BJ (cell line): ENCODE results near the gene SHC2. TPM values are rescaled to one million over a fixed set of nuclear protein-coding genes. Genes with fewer than 3 reads are reported as not detected.

Experiments
- CTCF ChIA-PET: fragments of 350-600 bp; formaldehyde crosslinking; extraction: SDS; loops from one replicate; lab custom pipeline; 2021; ENCODE audit warnings: antibody characterized with exemption, inconsistent platforms; lab: Yijun Ruan, JAX
- POLR2A ChIA-PET: fragments of 300-600 bp; sonication (Branson Sonifier 250); formaldehyde crosslinking; extraction: SDS; loops from one replicate; lab custom pipeline; 2021; ENCODE audit warnings: antibody characterized with exemption; lab: Charles Lee
- DNase-seq: peaks from one replicate; pipeline ENCODE4 v3.0.0-alpha.2; 2011; ENCODE audit warnings: low read depth
- H3K27me3 ChIP-seq: 2 replicates; pipeline ENCODE4 v1.6.0; 2011; ENCODE audit warnings: low read length; ENCODE audit not compliant: control insufficient read depth, insufficient read depth
- H3K36me3 ChIP-seq: 2 replicates; pipeline ENCODE4 v1.5.1; 2011; ENCODE audit warnings: low read length; ENCODE audit not compliant: control insufficient read depth, insufficient read depth
- H3K4me3 ChIP-seq: 2 replicates; pipeline ENCODE4 v1.5.1; 2011; ENCODE audit warnings: low read depth, mild to moderate bottlenecking, control low read depth, low read length
- polyA plus RNA-seq: library from polyadenylated mRNA; depleted of rRNA; stranded (reverse); fragments of >200 nt; gene quantifications from 2 replicates; pipeline ENCODE4 v1.2.3, GENCODE V29; 2011
- TF ChIP-seq, protein P1 (sequence below): IDR thresholded peaks from 2 replicates; pipeline ENCODE4 v1.5.1; 2011; ENCODE audit warnings: low read depth, mild to moderate bottlenecking, control low read depth, inconsistent platforms, low read length, moderate library complexity; ENCODE audit not compliant: insufficient read depth

The SHC2 gene
- polyA plus RNA-seq, 1 experiment = 3.4 TPM

DNA sequence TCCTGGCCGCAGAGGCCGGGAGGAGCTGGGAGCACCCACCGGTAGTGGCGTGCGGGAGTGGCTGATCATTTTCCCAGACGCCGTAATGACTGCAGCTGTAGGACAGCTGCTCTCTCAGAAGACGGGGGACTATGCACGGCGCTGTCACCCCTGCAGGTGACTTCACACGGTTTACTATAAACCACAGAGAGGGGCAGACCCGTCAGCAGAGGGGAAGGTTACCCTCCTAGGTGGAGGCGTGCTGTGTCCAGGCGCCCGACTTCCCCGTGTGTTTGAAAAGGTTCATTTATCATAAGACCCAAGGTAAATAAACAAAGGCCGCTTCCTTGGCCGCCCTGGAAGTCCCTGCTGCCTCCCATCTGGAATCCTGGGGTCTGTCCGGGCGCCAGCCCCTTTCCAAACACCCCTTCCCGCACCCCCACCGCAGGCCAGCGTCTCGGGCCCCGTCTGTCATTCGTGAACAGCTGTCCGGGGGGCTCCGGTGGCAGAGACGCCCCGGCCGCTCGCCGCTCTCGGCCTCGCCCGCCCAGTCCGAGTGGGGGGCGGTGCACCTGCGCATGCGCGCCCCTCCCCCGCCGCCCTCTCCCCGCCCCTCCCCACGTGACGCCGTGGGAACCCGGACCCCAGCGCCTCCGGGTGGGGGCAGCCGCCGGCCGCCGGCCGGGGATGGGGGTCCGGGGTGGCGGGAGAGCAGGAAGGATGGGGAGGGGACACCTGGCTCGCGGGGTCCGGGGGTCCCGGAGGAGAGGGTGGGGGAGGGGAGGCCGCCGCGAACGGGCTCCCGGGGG, 915 bp downstream of the SHC2 start:
- H3K27me3 ChIP-seq = peaks cover 7% of the 10 kb centered on the region
- no peak for DNase-seq
- peak overlapping the region; percentile 57 for H3K4me3 ChIP-seq
- H3K36me3 ChIP-seq = no peaks in the 10 kb centered on the region
- ChIA-PET POLR2A (no interaction called here), CTCF (no interaction called here)
- TF ChIP-seq, protein P1, sequence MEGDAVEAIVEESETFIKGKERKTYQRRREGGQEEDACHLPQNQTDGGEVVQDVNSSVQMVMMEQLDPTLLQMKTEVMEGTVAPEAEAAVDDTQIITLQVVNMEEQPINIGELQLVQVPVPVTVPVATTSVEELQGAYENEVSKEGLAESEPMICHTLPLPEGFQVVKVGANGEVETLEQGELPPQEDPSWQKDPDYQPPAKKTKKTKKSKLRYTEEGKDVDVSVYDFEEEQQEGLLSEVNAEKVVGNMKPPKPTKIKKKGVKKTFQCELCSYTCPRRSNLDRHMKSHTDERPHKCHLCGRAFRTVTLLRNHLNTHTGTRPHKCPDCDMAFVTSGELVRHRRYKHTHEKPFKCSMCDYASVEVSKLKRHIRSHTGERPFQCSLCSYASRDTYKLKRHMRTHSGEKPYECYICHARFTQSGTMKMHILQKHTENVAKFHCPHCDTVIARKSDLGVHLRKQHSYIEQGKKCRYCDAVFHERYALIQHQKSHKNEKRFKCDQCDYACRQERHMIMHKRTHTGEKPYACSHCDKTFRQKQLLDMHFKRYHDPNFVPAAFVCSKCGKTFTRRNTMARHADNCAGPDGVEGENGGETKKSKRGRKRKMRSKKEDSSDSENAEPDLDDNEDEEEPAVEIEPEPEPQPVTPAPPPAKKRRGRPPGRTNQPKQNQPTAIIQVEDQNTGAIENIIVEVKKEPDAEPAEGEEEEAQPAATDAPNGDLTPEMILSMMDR = no peak

DNA sequence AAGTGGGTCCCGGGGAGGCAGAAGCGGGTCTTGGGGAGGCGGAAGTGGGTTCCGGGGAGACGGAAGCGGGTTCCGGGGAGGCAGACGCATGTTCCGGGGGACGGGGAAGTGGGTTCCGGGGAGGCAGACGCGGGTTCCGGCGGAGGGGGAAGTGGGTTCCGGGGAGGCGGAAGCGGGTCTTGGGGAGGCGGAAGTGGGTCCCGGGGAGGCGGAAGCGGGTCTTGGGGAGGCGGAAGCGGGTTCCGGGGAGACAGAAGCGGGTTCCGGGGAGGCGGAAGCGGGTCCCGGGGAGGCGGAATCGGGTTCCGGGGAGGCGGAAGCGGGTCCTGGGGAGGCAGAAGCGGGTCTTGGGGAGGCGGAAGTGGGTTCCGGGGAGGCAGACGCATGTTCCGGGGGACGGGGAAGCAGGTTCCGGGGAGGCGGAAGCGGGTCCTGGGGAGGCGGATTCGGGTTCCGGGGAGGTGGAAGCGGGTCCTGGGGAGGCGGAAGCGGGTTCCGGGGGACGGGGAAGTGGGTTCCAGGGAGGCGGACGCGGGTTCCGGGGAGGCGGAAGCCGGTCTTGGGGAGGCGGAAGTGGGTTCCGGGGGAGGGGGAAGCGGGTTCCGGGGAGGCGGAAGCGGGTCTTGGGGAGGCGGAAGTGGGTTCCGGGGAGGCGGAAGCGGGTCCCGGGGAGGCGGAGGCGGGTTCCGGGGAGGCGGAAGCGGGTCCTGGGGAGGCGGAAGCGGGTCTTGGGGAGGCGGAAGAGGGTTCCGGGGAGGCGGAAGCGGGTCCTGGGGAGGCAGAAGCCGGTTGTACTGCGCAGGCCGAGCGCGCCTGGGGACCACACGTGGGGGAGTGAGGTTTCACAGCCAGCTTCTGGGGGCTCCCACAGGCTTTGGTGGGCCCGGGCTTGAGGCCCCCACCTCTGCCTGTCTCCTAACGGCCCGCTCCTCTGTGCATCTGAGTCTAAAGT, 2.5 kb downstream of the SHC2 start:
- no peak for DNase-seq
- CTCF ChIA-PET = no interaction called here
- Histone ChIP-seq H3K36me3 (no peaks in the 10 kb centered on the region), H3K27me3 (peaks cover 7% of the 10 kb centered on the region), H3K4me3 (no peak overlapping the region)
- POLR2A ChIA-PET = no interaction called here
- TF ChIP-seq, protein P1 = no peak

DNA sequence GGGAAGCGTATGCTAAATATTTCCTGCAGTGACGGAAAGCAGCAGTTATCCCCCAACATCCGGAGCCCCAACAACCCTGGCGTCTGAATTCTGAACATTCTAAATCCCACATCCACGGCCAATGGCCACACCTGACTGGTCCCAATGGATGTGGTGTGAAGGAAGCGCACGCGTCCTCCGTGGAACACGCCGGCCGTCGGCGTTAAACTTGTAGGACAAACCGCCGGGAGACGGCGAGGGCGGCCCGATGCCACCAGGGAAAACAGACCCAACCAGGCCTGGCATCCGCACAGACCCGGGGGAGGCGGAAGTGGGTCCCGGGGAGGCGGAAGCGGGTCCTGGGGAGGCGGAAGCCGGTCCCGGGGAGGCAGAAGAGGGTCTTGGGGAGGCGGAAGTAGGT, 3.2 kb downstream of the SHC2 start:
- TF ChIP-seq, protein P1 = no peak
- no peak overlapping the region for H3K4me3 ChIP-seq
- DNase-seq = no peak
- H3K27me3 ChIP-seq = peaks cover 7% of the 10 kb centered on the region
- no peaks in the 10 kb centered on the region for H3K36me3 ChIP-seq
- CTCF ChIA-PET = no interaction called here
- POLR2A ChIA-PET = no interaction called here

DNA sequence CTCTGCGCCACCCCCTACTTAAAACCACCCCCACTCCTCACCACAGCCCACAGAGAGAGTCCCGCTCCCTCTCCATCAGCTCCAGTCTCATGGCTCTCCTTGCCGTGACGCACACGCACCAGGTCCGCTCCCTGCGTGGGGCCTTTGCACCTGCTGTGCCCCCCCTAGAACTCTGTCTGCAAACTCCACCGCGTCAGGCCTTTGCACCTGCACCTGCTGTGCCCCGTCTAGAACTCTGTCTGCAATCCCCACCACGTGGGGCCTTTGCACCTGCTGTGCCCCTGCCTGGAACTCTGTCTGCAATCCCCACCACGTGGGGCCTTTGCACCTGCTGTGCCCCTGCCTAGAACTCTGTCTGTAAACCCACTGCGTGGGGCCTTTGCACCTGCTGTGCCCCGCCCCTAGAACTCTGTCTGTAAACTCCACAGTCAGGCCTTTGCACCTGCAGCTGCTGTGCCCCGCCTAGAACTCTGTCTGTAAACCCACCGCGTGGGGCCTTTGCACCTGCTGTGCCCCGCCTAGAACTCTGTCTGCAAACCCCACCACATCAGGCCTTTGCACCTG, 4.2 kb downstream of the SHC2 start:
- Histone ChIP-seq H3K36me3 (no peaks in the 10 kb centered on the region), H3K4me3 (no peak overlapping the region), H3K27me3 (0 out of 2 replicates have a peak, but pooled peaks cover 1% of the 10 kb centered on the region)
- TF ChIP-seq, protein P1 = no peak
- no peak for DNase-seq
- POLR2A ChIA-PET = no interaction called here
- CTCF ChIA-PET = no interaction called here
